ENCODE results near the gene IPCEF1.

The IPCEF1 gene

DNA sequence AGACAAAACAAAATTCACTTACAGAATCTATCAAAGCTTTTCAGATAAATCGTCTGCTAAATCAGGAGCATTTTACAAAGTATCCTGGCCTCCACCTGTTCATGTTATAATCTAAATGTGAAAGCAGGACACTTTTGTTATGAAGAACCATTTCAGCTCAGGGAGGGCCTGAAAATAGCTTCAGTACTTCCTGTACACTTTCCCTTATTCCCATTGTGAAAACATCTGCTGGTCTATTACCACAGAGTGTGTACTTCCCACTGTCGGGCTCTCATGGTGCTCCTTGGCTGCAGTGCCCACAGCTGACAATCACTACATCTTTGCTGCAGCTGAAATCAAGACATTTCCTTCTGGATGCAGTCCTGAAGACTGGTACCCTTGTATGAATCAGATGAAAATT is 189.5 kb downstream of the IPCEF1 start:
- Mint-ChIP-seq H3K27me3 (peaks cover 4% of the 10 kb centered on the region), H3K27ac (no peak overlapping the region), H3K9me3 (peaks cover 3% of the 10 kb centered on the region), H3K36me3 (peaks cover 2% of the 10 kb centered on the region), H3K4me1 (no peaks in the 10 kb centered on the region), H3K4me3 (no peak overlapping the region)
- no peak for DNase-seq (ENCODE audit: low spot score in 2 of 2)
- ATAC-seq (ENCODE audit: low read depth), result no peak

DNA sequence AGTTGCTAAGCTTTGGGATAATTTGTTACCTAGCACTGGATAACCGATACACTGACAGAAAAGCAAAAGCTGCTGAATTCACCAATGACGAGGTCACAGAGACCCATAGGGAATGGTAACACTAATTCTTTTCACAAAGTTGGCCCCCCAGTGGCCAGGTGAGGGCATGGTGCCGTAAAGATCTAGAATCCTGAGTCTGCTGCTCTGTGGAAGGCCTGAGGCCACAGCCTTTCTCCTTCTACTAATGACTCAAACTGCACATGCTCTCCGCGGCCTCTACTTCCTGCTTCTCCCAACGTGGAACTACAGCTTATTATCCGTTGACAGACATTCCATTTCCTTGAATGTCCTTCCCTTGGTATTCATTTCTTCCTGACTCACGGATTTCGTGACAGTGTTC is 190.5 kb downstream of the IPCEF1 start:
- ATAC-seq (ENCODE audit: low read depth) (no peak), DNase-seq (ENCODE audit: low spot score in 2 of 2) (no peak)
- no peak overlapping the region for H3K4me3 Mint-ChIP-seq
- H3K27me3 Mint-ChIP-seq, result peaks cover 4% of the 10 kb centered on the region
- no peak overlapping the region for H3K27ac Mint-ChIP-seq
- peaks cover 2% of the 10 kb centered on the region for H3K36me3 Mint-ChIP-seq
- H3K4me1 Mint-ChIP-seq, result no peaks in the 10 kb centered on the region
- peaks cover 3% of the 10 kb centered on the region for H3K9me3 Mint-ChIP-seq

- peaks cover 3% of the 10 kb centered on the region for H3K9me3 Mint-ChIP-seq
- H3K27ac Mint-ChIP-seq, result no peak overlapping the region
- no peaks in the 10 kb centered on the region for H3K4me1 Mint-ChIP-seq
- H3K36me3 Mint-ChIP-seq, result peaks cover 2% of the 10 kb centered on the region
- no peak overlapping the region for H3K4me3 Mint-ChIP-seq
- H3K27me3 Mint-ChIP-seq, result peaks cover 4% of the 10 kb centered on the region
- DNase-seq (ENCODE audit: low spot score in 2 of 2) (no peak), ATAC-seq (ENCODE audit: low read depth) (no peak)
Observed at GRCh38 chr6:154165478-154165877, 191.1 kb downstream of the IPCEF1 start.

- no peak for ATAC-seq (ENCODE audit: low read depth)
- no peak for DNase-seq (ENCODE audit: low spot score in 2 of 2)
Observed at GRCh38 chr6:154164397-154164796, 192.2 kb downstream of the IPCEF1 start.

GRCh38 chr6:154161689-154162088 is 194.9 kb downstream of the IPCEF1 start:
- H3K36me3 Mint-ChIP-seq, result peaks cover 2% of the 10 kb centered on the region
- H3K9me3 Mint-ChIP-seq, result peaks cover 3% of the 10 kb centered on the region
- DNase-seq (ENCODE audit: low spot score in 2 of 2), result no peak
- H3K27ac Mint-ChIP-seq, result no peak overlapping the region
- peaks cover 2% of the 10 kb centered on the region for H3K27me3 Mint-ChIP-seq
- H3K4me1 Mint-ChIP-seq, result peaks cover 9% of the 10 kb centered on the region
- ATAC-seq (ENCODE audit: low read depth), result no peak
- no peak overlapping the region for H3K4me3 Mint-ChIP-seq

More at GRCh38 chr6:154164397-154164796, 192.2 kb downstream of the IPCEF1 start:
- Mint-ChIP-seq H3K36me3 (peaks cover 2% of the 10 kb centered on the region), H3K4me1 (no peaks in the 10 kb centered on the region), H3K9me3 (peaks cover 3% of the 10 kb centered on the region), H3K27me3 (peaks cover 4% of the 10 kb centered on the region), H3K27ac (no peak overlapping the region), H3K4me3 (no peak overlapping the region)

DNA sequence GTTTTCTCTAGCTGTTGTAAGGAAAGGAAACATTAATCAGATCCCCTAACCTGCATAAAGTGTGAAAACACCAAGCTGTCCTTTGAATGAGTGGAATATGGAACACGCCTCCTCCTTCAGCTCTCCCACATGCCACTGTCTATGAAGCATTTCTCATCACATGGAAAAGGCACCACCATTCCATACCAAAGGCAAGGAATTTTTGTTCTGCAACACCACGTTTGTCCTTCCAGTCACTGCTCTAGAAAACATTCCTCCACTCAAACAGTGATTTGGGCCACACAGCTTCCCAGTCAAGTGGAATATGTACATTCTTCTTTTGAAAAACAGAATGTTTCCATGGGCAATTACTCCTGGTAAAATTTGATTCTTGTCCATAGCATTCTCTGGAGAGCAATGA is 197.5 kb downstream of the IPCEF1 start:
- no peaks in the 10 kb centered on the region for H3K27me3 Mint-ChIP-seq
- no peak for DNase-seq (ENCODE audit: low spot score in 2 of 2)
- ATAC-seq (ENCODE audit: low read depth), result no peak
- peaks cover 17% of the 10 kb centered on the region for H3K4me1 Mint-ChIP-seq
- no peaks in the 10 kb centered on the region for H3K9me3 Mint-ChIP-seq
- no peak overlapping the region for H3K4me3 Mint-ChIP-seq
- H3K36me3 Mint-ChIP-seq, result no peaks in the 10 kb centered on the region
- H3K27ac Mint-ChIP-seq, result no peak overlapping the region

DNA sequence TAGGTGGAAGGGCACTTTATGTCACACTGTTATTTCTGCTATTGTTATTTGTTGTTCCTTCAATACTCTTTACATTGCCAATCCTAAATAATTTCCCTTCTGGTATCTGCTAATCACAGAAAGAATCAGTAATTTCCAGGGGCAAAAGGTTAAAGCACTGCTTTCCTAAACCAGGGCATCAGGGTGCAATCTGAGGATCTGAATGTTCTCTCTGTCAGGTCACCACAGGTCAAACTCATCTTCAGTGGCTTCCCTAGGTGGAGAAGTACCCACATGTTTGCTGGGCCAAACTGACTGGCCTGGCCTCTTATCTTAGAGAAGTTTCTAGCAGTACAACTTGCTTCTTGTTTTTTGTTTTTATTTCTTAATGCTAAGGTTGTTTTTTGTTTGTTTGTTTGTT is 198.9 kb downstream of the IPCEF1 start:
- Mint-ChIP-seq H3K36me3 (no peaks in the 10 kb centered on the region), H3K4me1 (peaks cover 17% of the 10 kb centered on the region), H3K27ac (peak overlapping the region; percentile 54), H3K27me3 (no peaks in the 10 kb centered on the region), H3K4me3 (peak overlapping the region; percentile 78), H3K9me3 (no peaks in the 10 kb centered on the region)
- DNase-seq (ENCODE audit: low spot score in 2 of 2) (no peak), ATAC-seq (ENCODE audit: low read depth) (no peak)

GRCh38 chr6:154157082-154157481 is 199.5 kb downstream of the IPCEF1 start:
- no peak for DNase-seq (ENCODE audit: low spot score in 2 of 2)

GRCh38 chr6:154156135-154156896 is 200.3 kb downstream of the IPCEF1 start:
- Mint-ChIP-seq H3K27ac (peak overlapping the region; percentile 54), H3K9me3 (no peaks in the 10 kb centered on the region), H3K4me1 (peaks cover 17% of the 10 kb centered on the region), H3K4me3 (peak overlapping the region; percentile 78), H3K36me3 (no peaks in the 10 kb centered on the region), H3K27me3 (no peaks in the 10 kb centered on the region)
- DNase-seq (ENCODE audit: low spot score in 2 of 2) (peak; percentile 19 to 26), ATAC-seq (ENCODE audit: low read depth) (peak; percentile 89)

More at GRCh38 chr6:154157082-154157481, 199.5 kb downstream of the IPCEF1 start:
- H3K9me3 Mint-ChIP-seq, result no peaks in the 10 kb centered on the region
- no peaks in the 10 kb centered on the region for H3K27me3 Mint-ChIP-seq
- H3K27ac Mint-ChIP-seq, result peak overlapping the region; percentile 54
- peak overlapping the region; percentile 78 for H3K4me3 Mint-ChIP-seq
- H3K36me3 Mint-ChIP-seq, result no peaks in the 10 kb centered on the region
- peak; percentile 53 for ATAC-seq (ENCODE audit: low read depth)
- H3K4me1 Mint-ChIP-seq, result peaks cover 17% of the 10 kb centered on the region

- Mint-ChIP-seq H3K9me3 (no peaks in the 10 kb centered on the region), H3K4me3 (no peak overlapping the region), H3K36me3 (no peaks in the 10 kb centered on the region), H3K27ac (no peak overlapping the region), H3K4me1 (peaks cover 17% of the 10 kb centered on the region), H3K27me3 (peaks cover under 1% of the 10 kb centered on the region)
- ATAC-seq (ENCODE audit: low read depth) (no peak), DNase-seq (ENCODE audit: low spot score in 2 of 2) (peak; percentile 34 to 42)
Observed at GRCh38 chr6:154154389-154154967, 202.1 kb downstream of the IPCEF1 start.

DNA sequence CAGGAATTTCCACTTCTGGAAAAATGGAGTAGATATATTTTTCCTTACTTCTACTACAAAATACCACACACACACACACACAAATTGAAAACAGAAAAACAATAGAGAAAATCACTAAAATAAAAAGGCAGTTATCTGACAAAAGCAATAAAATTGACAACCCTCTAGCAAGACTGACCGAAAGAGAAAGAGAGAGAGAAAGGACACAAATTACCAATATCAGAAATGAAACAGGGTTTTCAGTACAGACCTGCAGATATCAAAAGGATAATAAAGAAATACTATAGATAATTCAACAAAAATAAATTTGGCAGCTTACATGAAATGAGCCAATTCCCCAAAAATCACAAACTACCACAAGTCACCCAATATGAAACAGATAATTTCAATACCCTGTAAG is 212.8 kb downstream of the IPCEF1 start:
- no peaks in the 10 kb centered on the region for H3K36me3 Mint-ChIP-seq
- H3K27ac Mint-ChIP-seq, result no peak overlapping the region
- no peak overlapping the region for H3K4me3 Mint-ChIP-seq
- H3K9me3 Mint-ChIP-seq, result no peaks in the 10 kb centered on the region
- H3K4me1 Mint-ChIP-seq, result no peaks in the 10 kb centered on the region
- H3K27me3 Mint-ChIP-seq, result peaks cover 7% of the 10 kb centered on the region
- DNase-seq (ENCODE audit: low spot score in 2 of 2) (no peak), ATAC-seq (ENCODE audit: low read depth) (no peak)

DNA sequence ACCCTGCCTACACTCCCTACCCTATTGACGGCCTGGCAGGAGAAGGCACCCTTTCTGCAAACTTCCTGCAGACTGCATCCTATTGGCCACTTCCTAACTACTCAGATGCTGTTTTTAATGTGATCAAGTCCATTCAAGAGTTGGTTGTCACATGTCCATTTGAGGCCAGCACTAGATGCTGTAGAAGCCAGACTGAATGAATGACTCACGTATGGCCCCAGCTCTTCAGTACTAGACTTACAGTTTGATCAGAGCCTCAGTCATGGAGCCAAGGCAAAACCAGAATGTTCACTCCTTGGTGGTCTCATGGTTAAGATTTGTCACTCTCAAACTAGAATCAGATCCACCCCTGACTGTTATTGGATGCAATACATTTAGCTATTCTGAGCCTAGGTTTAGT is 215.9 kb downstream of the IPCEF1 start:
- H3K27me3 Mint-ChIP-seq, result peaks cover 5% of the 10 kb centered on the region
- no peak for DNase-seq (ENCODE audit: low spot score in 2 of 2)
- no peak overlapping the region for H3K27ac Mint-ChIP-seq
- H3K9me3 Mint-ChIP-seq, result no peaks in the 10 kb centered on the region
- no peak for ATAC-seq (ENCODE audit: low read depth)
- no peaks in the 10 kb centered on the region for H3K36me3 Mint-ChIP-seq
- no peaks in the 10 kb centered on the region for H3K4me1 Mint-ChIP-seq
- no peak overlapping the region for H3K4me3 Mint-ChIP-seq

DNA sequence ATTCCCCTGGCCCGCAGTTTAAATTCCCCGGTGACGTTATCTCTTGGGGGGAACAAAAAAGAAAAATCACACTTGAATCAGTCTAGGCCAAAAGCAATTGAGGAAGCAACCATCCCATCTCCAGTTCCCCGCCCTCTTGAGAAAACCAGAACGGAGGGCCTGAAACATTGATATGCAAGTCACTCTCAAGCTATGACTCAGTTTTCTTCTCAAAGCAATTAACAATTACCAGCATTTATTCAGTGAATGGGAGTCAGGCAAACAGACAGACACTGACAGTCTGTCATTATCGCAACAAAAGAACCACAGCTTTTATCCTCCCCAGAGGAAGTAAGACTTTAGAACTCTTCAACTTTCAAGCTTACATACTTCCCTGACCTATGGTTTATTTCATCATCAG is 216.7 kb downstream of the IPCEF1 start:
- DNase-seq (ENCODE audit: low spot score in 2 of 2), result no peak
- H3K4me1 Mint-ChIP-seq, result no peaks in the 10 kb centered on the region
- no peak overlapping the region for H3K4me3 Mint-ChIP-seq
- no peak overlapping the region for H3K27ac Mint-ChIP-seq
- ATAC-seq (ENCODE audit: low read depth), result no peak
- no peaks in the 10 kb centered on the region for H3K36me3 Mint-ChIP-seq
- no peaks in the 10 kb centered on the region for H3K9me3 Mint-ChIP-seq
- H3K27me3 Mint-ChIP-seq, result peaks cover 5% of the 10 kb centered on the region

GRCh38 chr6:154138793-154139192 is 217.8 kb downstream of the IPCEF1 start:
- no peaks in the 10 kb centered on the region for H3K9me3 Mint-ChIP-seq
- no peak overlapping the region for H3K4me3 Mint-ChIP-seq
- H3K27me3 Mint-ChIP-seq, result peaks cover 5% of the 10 kb centered on the region
- H3K27ac Mint-ChIP-seq, result no peak overlapping the region
- H3K36me3 Mint-ChIP-seq, result no peaks in the 10 kb centered on the region
- H3K4me1 Mint-ChIP-seq, result no peaks in the 10 kb centered on the region
- ATAC-seq (ENCODE audit: low read depth), result no peak
- no peak for DNase-seq (ENCODE audit: low spot score in 2 of 2)
